Measurements from ENCODE around the gene CTNNA2.

Gene CTNNA2

GRCh38 chr2:79573895-79574674 lies 61.2 kb downstream of the CTNNA2 start:
- no peak for TF ChIP-seq CTCF (IDR thresholded peaks at IDR 0.05; ENCODE audit: unreplicated experiment in 3 of 3)
- Mint-ChIP-seq H3K4me3 (no peak overlapping the region), H3K27ac (no peak overlapping the region), H3K36me3 (ENCODE audit: low read depth) (no peaks in the 10 kb centered on the region), H3K9me3 (no peaks in the 10 kb centered on the region), H3K4me1 (no peaks in the 10 kb centered on the region), H3K27me3 (ENCODE audit: low read depth) (no peaks in the 10 kb centered on the region)

GRCh38 chr2:79576451-79576850 lies 63.6 kb downstream of the CTNNA2 start:
- Mint-ChIP-seq H3K27me3 (ENCODE audit: low read depth) (no peaks in the 10 kb centered on the region), H3K9me3 (no peaks in the 10 kb centered on the region), H3K4me3 (no peak overlapping the region), H3K36me3 (ENCODE audit: low read depth) (no peaks in the 10 kb centered on the region), H3K4me1 (no peaks in the 10 kb centered on the region), H3K27ac (peak overlapping the region in 1 of 3 experiments; percentile 19)
- no peak for TF ChIP-seq CTCF (IDR thresholded peaks at IDR 0.05; ENCODE audit: unreplicated experiment in 3 of 3)

GRCh38 chr2:79578952-79579351 lies 66.1 kb downstream of the CTNNA2 start:
- Mint-ChIP-seq H3K27me3 (ENCODE audit: low read depth) (no peaks in the 10 kb centered on the region), H3K36me3 (ENCODE audit: low read depth) (no peaks in the 10 kb centered on the region), H3K4me3 (no peak overlapping the region), H3K4me1 (no peaks in the 10 kb centered on the region), H3K27ac (no peak overlapping the region), H3K9me3 (no peaks in the 10 kb centered on the region)
- no peak for TF ChIP-seq CTCF (IDR thresholded peaks at IDR 0.05; ENCODE audit: unreplicated experiment in 3 of 3)

- no peaks in the 10 kb centered on the region for H3K9me3 Mint-ChIP-seq
- H3K27me3 Mint-ChIP-seq (ENCODE audit: low read depth), result no peaks in the 10 kb centered on the region
- no peaks in the 10 kb centered on the region for H3K36me3 Mint-ChIP-seq (ENCODE audit: low read depth)
- TF ChIP-seq CTCF (IDR thresholded peaks at IDR 0.05; ENCODE audit: unreplicated experiment in 3 of 3), result no peak
- H3K4me3 Mint-ChIP-seq, result no peak overlapping the region
- no peaks in the 10 kb centered on the region for H3K4me1 Mint-ChIP-seq
- peak overlapping the region in 1 of 3 experiments; percentile 28 for H3K27ac Mint-ChIP-seq
Observed at GRCh38 chr2:79580175-79580574, 67.3 kb downstream of the CTNNA2 start.

- Mint-ChIP-seq H3K4me3 (no peak overlapping the region), H3K9me3 (no peaks in the 10 kb centered on the region), H3K4me1 (no peaks in the 10 kb centered on the region), H3K27me3 (ENCODE audit: low read depth) (no peaks in the 10 kb centered on the region), H3K36me3 (ENCODE audit: low read depth) (no peaks in the 10 kb centered on the region), H3K27ac (no peak overlapping the region)
- no peak for TF ChIP-seq CTCF (IDR thresholded peaks at IDR 0.05; ENCODE audit: unreplicated experiment in 3 of 3)
Observed at GRCh38 chr2:79585701-79586433, 73.0 kb downstream of the CTNNA2 start.

Data from nephron (organoid).